NCI-H1694 (cell line): ENCODE data around the gene TSTD2.
A peak's percentile ranks its signal among the peaks of the same experiment; 100 is the strongest.

Source experiments
- DNase-seq: peaks from one replicate; lab custom pipeline; 2025; lab: John Stamatoyannopoulos, UW

Gene TSTD2

DNA sequence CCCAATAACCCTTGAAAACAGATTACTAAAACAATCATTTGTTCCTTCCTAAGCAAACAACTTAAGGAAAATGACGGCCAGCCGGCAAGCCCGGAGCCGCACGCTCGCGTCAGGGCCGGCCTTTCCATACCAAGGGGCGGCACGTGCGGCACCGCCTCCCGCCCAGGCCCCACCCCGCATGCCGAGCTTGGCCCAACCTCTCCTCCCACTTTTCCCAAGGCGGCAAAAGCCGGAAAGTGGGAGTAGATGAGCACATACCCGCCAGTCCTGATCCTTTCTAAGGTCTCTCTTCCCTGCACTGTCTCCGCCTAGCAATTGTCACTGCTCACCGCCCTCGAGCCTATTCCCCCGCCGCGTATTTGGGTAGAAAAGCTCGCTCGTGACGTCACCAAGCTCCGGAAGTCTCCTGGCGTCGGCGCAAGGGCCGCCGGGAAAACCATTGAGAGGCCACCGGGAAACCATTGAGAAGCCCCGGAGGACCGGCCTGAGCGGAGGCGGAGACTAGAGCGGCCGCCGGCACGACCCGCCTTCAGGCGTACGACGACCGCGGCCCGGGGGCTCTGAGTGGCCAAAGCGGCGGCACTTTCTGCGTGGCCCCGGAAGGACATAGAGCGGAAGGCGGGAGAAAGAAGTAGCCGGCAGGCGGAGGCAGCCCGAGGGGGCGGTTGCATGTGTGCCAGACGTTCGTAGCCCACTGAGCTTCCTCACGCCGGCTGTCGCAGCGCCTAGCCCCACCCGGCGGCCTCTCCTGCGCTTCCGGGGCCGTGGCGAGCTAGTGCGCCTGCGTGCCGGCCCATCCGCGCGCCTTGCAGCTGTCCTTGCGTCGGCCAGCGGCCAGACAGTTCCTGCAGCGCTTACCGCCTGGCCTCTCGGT lies at the start of gene TSTD2, which contains the start of gene NCBP1:
Gene TSTD2 (minus strand): TSS at position 384 of the 874 bp plus-strand sequence. CDS start 5,806 bp downstream, outside the sequence.
Gene NCBP1 (plus strand): TSS at position 837 of the 874 bp plus-strand sequence. CDS start 61 bp downstream, outside the sequence.
- peak; percentile 93 for DNase-seq

DNA sequence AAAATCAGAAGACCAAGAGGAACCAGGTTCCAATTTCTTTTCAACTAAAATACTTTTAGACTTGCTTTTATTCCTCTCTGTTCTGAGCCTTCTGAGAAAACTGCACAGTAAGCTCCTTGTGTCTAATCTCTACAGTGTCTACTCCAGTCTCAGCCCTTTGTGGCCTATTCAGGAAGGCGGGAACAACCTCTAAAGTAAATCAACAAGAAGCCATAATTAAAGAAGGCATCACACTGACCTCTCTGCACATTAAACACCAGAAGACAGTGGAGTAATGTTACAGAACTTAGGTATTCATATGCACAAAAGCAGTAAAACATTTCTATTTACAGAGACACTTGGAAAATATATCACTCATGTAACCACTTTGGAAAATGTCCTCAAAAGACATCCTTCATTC lies 49.1 kb upstream of the TSTD2 start:
- no peak for DNase-seq

DNA sequence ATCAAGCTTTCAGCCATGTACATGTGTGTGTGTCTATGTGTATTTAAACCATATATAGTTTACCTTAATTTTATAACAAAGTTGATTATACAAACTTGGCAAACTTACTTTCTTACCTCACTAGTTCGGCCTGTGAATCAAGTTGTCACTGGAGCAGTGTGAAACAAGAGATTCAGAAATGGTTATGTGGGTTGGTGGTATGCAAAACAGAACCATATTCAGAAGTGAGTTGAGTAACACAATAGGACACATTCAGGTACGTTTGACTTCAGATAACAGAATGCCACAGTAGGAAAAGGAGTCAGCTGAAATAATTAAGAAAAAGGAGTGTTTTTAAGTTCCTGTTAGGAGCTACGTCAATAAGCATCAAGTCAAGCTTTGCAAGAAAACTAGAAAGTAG lies 42.5 kb upstream of the TSTD2 start:
- no peak for DNase-seq

DNA sequence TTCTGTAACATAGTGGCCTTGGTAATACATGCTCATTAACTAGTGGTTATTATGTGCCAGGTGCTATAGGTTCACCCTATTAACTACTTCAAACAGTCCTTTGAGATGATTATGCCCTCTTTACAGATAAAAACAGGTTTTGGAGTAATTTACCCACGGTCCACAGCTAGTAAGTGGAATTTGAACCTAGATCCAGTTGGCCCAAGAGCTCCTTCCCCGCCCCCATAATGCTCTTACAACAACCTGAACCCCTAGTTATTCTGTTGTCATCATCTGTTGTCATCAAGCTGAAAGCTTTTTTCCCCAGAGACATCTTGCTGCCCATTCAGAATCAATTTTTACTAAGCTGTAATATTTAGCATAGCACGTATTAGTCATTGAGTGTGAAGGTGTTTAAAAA lies 40.8 kb upstream of the TSTD2 start:
- no peak for DNase-seq

DNA sequence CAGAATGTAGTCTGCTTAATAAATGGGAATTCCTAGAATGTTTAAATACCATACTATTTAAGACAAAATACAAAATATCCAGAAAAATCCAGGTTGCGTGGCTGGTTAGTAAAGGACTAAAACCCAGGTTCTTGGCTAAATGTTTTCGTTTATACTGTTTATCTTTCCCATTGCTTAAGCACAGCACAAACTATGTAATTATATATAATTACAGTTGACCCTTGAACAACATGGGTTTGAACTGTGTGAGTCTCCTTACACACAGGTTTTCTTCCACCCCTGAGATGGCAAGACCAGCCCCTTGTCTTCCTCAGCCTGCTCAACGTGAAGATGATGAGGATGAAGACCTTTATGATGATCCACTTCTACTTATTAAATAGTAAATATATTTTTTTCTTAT lies 39.2 kb upstream of the TSTD2 start:
- no peak for DNase-seq

DNA sequence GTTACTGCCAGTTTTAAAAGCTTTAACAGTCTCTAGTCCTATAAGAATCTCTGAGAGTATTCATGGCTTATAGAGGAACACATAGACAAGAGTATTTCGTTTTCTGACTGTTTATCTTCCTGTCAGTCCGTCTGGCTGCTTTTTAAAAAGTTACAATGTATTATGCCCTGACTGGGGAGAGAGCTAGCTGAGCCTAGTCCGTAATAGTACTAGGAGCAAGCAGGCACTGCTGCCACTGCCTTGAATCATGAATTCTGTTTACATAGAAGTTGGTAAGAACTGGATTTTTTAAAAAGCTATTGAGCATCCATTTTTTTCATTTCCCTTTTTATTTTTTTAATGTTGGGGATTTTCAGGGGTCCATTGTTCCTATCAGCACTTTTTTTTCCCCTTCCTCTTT lies 37.4 kb upstream of the TSTD2 start:
- DNase-seq: no peak

DNA sequence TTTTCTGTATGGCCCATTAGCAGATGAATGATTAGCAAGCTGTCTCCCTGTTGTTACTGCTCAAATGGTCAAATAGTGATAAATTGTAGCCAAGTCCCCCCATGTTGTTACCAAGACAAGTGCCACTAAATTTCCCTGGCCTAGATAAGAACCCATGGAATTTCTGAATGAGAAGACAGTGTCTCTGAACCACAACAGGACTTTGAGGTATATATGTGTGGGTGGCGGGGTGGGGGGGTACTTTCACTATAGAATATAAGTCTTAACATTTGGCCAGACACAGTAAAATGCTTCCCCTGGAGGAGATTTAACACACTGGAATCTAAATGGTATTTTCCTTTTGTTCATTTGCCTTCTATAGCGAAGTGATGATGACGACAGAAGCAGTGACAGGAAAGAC lies 35.3 kb upstream of the TSTD2 start:
- DNase-seq: no peak

DNA sequence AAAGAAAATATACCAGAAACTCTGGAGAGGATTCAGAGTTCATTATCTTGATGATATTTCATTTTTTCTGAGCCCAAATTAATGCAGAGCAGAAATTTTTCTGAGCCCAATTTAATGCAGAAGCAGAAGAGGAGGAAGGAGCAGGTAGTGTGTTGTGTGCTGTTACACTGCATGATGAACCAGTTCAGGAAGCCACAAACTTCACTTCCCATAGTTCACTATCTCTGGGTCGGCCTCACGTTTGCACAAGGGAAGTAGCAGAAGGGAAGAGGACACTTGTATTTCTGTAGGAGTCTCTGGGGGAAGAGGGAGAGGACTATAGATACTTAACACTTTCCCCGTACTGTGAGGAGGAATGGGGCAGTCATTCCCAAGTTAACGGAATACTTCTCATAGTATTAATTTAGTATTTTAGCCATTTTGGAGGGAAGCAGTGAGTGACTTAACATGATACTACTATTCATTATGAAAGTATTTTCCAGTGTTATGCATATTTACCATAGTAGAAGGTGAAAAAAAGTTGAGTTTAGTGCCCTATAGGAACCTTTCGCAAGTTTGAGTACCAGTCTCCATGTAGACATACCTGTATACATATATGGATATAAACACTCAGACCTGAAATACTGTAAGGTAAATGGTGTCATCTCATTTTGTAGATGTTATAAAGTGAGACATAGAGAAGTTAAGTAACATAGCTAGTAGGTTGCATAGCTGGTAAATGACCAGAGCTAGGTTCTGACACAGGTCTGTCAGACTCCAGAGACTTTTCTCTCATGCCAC lies 33.9 kb upstream of the TSTD2 start:
- no peak for DNase-seq

DNA sequence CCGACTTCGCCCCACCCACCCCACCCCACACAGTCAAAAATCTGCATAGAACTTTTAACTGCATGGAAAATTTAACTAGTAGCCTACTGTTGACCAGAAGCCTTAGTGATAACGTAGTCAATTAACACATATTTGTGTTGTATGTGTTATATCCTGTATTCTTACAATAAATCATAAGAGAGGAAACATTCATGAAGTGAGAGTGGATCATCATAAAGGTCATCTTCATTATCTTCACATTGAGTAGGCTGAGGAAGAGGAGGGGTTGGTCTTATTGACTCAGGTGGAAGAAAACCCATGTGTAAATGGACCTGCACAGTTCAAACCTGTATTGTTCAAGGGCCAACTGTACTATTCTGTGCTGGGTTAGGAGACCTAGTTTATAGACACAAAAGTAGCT lies 32.6 kb upstream of the TSTD2 start:
- DNase-seq: no peak

DNA sequence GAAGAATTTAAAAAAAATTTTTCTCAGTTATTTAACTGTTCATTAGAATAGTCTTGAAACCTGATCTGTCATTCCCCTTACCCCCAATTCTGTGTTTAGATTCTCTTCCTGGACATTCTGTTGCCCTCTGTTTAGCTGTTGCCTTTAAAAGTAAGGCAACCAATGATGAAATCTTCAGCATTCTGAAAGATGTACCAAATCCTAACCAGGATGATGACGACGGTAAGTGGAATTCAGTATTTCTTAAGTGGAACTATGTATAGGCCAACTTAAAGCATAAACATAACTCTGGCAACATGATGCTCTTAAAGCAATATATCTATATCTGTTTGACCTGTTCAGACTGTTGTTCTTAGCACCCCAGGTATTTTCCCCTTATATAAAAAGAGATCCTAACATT lies 27.7 kb upstream of the TSTD2 start:
- no peak for DNase-seq

DNA sequence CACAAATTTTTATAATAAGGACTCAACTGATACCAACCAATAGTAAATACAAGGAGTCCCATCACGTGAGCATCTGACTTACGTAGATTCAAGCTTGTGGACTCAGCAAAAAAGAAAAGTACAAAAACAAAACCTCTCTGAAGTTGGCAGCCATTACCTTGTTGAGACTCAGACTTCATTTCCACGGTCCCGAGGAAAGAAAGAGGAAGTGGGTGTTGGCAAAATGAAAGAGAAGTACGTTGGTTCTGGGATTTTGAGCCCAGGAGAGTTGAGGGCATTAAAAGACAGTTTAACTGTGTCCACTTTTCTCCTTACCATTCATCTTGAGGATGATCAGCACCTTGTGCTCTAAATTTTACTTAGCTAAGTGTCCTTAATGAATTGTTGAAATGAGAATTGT lies 27.2 kb upstream of the TSTD2 start:
- DNase-seq: no peak

DNA sequence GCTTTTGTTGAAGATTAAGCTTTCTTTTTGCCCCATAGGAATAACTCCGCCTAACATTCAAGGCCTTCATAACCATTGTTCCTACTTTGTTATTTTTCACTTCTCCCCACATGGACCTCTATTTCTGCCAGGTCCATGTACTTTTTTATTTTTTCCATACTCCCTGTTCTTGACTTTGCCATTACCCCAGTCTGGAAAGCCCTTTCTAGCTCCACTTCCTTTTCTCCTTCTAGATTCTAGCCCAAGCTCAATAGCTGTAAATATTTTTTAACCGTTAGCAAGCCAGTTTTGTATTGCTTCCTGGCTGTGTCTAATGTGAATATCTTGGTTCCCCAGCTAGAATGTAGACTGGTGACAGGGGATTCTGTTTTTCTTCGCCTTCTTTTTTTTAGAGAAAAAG lies 26.6 kb upstream of the TSTD2 start:
- no peak for DNase-seq

DNA sequence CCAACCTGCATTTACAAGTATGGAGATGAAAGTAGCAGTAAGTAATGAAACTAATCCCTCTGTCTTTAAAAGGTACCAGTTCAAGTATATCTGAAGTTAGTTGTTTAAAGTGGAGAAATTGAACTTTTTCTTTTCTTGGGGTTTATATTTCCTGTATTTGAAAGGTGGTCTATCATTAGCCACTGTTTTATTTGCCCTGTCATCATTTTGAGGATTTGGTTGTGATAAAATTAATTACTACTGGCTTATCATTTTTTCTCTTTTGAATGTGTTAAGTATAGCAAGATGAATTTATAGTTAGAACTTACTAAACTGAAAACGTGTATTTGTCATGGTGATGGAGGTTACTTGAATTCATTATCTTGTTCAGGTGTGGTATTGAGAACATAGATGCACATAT lies 25.5 kb upstream of the TSTD2 start:
- no peak for DNase-seq

DNA sequence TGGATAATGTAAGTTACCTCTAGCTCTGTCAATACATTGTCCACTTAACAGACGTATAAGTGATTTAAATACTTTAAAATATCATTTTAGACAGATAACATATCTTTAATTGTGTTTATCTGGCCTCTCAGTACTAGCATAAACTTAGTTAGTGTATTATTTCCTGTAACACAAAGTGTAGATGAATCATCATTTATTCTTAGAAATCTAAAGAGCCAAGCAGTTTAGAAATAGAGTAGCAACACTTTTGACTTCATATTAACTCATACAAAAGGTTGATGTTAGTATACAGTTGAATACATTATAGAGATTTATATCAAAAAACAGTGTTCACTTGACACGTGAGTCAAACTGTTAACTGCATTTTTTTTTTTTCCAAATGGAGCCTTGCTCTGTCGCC lies 18.5 kb upstream of the TSTD2 start:
- DNase-seq: no peak

DNA sequence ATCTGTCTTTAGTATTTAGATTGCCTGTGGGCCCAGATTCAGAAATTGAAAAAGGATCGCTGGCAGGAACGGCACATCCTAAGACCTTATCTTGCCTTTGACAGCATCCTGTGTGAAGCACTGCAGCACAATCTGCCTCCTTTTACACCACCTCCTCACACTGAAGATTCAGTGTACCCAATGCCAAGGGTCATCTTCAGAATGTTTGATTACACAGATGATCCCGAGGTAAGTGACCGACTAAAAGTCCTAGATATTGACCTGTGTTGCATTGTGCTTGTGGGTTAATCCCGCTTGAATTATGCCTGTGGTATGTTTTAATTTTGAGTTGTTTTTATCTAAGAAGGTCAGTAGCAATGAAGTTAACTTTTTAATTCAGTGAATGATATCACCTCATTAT lies 14.8 kb upstream of the TSTD2 start:
- DNase-seq: no peak

DNA sequence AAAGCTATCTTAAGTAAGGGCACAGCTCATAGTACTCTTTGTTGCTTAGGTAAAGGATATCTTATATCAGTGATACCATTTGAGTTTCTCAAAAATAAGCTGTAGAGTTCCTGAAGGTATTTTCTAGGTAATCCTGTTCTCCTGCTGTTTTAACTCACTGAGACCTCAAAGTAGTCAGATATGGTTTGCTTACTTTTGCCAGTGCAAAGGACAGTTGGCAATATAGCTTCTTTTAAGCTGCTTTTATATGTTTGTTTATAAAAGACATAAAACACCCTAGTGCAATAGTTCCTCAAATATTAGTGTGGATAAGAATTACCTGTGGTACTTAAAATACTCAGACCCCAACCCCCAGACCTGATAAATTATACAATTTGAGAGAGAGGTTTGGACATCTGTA lies 12.6 kb upstream of the TSTD2 start:
- no peak for DNase-seq

DNA sequence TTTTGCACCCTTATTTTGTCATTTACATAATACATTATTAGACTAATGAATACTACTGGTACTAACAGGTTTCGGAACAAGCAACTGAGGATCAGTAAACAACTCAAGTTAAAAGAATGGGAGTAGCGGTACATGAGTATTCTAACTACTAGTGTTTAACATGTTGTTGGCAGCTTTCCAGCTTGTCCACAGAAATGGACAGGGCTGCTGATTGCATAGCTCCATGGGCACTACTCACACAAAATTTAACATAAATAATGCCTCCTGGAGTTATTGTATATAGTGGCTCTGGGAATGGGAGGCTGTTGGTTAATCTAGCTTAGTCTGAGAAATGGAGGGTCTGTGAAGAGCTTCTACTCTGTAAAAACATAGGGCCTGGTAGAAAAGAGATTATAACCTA lies 7.2 kb upstream of the TSTD2 start:
- DNase-seq: no peak

DNA sequence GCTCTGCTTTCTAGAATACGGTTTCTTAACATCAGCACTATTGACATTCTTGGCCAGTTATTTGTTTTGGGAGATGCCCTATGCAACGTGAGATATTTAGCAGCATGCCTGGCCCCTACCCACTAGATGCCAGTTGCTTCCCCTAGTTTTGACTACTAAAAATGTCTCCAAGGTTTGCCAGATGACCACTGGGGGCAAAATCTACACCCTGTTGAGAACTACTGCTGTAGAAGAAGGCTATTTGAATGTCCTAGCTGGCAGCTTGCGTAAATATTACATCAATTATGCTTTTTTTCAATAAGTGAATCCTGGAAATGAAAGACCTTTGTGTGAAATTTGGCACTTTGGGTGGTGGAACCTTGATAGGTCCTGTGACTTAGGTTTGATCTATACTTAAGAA lies 5.5 kb upstream of the TSTD2 start:
- DNase-seq: no peak

DNA sequence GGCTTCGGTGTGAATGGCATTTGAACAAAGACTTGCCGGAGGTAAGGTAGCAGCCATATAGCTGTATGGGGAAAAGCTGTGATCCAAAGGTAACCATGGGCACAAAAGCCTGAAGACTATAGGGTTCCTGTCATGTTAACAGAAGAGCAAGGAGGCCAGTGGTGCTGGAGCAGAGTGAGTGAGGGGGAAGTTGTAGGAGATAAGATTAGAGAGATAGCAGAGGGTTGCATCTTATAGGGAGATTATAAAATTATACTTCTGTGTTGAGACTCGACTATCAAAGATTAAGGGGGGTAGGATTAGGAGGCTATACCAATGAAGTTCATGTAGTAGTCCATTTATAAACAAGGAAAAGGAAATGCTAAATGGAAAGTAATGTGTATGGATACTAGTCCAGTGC lies 3.7 kb upstream of the TSTD2 start:
- DNase-seq: no peak

DNA sequence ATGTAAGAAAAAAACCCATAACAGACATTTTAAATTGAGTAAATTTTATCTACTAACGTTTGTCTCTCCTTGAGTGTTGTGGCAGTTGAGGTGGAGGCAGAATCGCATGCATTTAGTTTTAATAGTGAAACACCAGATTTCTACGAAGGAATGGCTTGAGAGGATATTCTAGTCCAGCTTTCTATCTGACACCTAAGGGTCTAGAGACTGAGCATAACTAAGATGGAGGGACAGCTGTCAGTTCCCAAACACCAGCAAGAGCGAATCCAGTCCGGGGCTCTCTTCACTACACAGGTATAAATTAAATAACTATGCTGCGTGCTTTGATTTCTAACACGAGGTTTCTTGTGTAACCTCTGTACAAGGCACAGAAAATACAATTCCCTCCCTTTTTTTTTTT lies 1.9 kb upstream of the TSTD2 start:
- no peak for DNase-seq

DNA sequence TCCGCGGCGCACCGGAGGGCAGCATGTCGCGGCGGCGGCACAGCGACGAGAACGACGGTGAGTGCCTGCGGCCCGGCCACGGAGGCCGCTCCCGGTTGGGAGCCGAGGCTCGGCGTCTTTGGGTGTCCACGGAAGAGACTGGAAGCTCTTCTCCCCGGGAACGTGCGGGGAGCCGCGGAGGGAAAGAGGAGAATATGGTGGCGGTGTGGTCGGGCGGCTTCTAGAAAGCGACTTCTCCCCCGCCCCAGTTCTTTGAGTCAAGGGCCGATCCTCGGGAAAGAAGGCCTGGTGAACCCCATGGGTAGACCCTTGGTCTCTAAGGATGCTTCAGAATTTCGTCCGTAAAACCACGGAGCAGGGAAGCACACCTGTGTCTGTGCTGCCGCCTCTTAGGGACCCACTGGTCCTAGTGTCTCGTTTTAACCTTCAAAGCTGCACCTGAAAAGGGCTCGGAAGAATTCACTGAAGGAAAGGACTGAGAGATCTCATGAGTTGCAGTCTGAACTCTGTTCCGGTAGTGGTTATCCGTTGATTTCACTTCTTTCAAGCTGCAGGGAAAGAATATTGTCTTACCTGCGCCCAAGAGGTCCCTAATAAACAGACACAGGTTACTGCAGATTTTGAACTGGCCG lies 807 bp upstream of the TSTD2 start:
- no peak for DNase-seq

DNA sequence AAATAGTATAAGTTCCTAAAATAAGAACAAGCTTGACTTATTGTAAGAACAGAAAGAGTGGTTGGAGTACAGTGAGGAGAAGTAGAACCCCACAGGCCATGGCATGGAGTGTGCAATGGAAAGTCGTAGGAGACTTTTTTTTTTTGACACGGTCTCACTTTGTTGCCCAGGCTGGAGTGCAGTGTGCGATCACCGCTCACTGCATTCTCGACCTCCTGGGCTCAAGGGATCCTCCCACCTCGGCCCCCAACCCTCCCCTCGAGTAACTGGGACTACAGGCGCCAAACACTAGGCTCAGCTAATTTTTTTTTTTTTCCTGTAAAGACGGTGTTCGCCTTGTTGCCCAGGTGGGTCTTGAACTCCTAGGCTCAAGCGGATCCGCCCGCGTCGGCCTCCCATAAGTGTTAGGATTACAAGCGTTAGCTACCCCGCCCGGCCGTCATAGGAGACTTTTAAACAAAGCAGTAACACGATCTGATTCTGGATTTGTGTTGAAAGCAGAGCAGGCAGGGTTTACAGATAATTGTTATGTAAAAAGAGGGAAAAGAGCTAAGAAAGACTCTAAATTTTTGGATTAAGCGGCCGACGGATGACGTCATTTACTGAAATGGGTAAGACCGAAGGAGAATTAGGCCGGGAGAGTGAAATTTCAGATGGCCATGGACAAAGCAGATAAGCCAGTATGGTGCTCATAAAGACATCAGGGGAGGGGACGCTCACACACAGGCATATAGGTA lies 752 bp downstream of the TSTD2 start:
- peak; percentile 68 for DNase-seq
